Amniotic stem cell (primary cell): ENCODE measurements around the gene SPOCK1.
A peak's percentile ranks its signal among the peaks of the same experiment; 100 is the strongest.

Experiments
- DNase-seq: peaks from one replicate; lab custom pipeline; 2025; lab: John Stamatoyannopoulos, UW

SPOCK1 gene

GRCh38 chr5:137148655-137149054 lies 350.5 kb downstream of the SPOCK1 start:
- DNase-seq, result no peak

GRCh38 chr5:137148159-137148558 lies 351.0 kb downstream of the SPOCK1 start:
- no peak for DNase-seq

- no peak for DNase-seq
These were observed 351.8 kb downstream of the SPOCK1 start for GRCh38 chr5:137147346-137147745.

- DNase-seq, result peak; percentile 91
These were observed 352.7 kb downstream of the SPOCK1 start for GRCh38 chr5:137146402-137146890.

GRCh38 chr5:137145721-137146120 lies 353.4 kb downstream of the SPOCK1 start:
- no peak for DNase-seq

GRCh38 chr5:137144656-137145055 lies 354.5 kb downstream of the SPOCK1 start:
- no peak for DNase-seq

GRCh38 chr5:137142764-137143605 lies 356.1 kb downstream of the SPOCK1 start:
- peak; percentile 83 for DNase-seq

- no peak for DNase-seq
These were observed 356.8 kb downstream of the SPOCK1 start for GRCh38 chr5:137142346-137142745.

GRCh38 chr5:137141779-137142178 lies 357.3 kb downstream of the SPOCK1 start:
- no peak for DNase-seq

GRCh38 chr5:137136991-137137632 lies 362.0 kb downstream of the SPOCK1 start:
- no peak for DNase-seq

GRCh38 chr5:137134920-137135532 lies 364.1 kb downstream of the SPOCK1 start:
- DNase-seq, result no peak

- DNase-seq, result no peak
These were observed 369.0 kb downstream of the SPOCK1 start for GRCh38 chr5:137129886-137130680.

GRCh38 chr5:137128012-137128411 lies 371.1 kb downstream of the SPOCK1 start:
- no peak for DNase-seq

- no peak for DNase-seq
These were observed 372.3 kb downstream of the SPOCK1 start for GRCh38 chr5:137126829-137127228.

GRCh38 chr5:137122558-137122957 lies 376.6 kb downstream of the SPOCK1 start:
- no peak for DNase-seq

GRCh38 chr5:137122075-137122474 lies 377.1 kb downstream of the SPOCK1 start:
- DNase-seq, result no peak

GRCh38 chr5:137119321-137119720 lies 379.8 kb downstream of the SPOCK1 start:
- DNase-seq, result no peak

- no peak for DNase-seq
These were observed 380.5 kb downstream of the SPOCK1 start for GRCh38 chr5:137118629-137119028.

GRCh38 chr5:137115152-137115551 lies 384.0 kb downstream of the SPOCK1 start:
- no peak for DNase-seq

GRCh38 chr5:137114529-137114928 lies 384.6 kb downstream of the SPOCK1 start:
- DNase-seq, result no peak

GRCh38 chr5:137113939-137114338 lies 385.2 kb downstream of the SPOCK1 start:
- no peak for DNase-seq

GRCh38 chr5:137113161-137113560 lies 386.0 kb downstream of the SPOCK1 start:
- DNase-seq, result no peak
